ENCODE results near the gene CTBP2. TPM values are rescaled to one million over a fixed set of nuclear protein-coding genes. Genes with fewer than 3 reads are reported as not detected.

The CTBP2 gene
- total and polyA plus RNA-seq, 2 of the 13 experiments (the other 11 are each of a cell fraction or from before 2014, with no cell fraction given): 0.08 TPM; not detected in 1

DNA sequence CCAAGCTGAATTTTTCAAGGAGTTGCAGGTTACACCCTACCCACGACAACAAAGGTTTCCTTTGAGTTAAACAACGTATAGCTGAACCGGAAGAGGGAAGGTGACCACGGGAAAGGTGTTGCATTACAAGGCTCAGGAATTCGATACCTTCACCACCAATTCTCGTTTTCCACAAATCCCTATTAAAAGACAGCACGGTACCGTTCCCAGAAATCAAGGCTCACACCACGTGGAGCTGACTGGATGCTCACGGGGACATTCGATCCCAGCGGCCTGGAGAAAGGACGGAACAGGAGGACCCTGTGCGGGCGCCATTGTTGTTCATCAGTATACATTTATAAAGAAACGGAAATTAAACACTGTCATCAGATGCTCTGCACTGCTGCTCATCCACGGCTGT is 56.4 kb downstream of the CTBP2 start:
- H3K9ac ChIP-seq (ENCODE audit: insufficient read depth, low read depth, low read length): no peak overlapping the region
- H3K79me2 ChIP-seq (ENCODE audit: insufficient read depth, low read length): no peaks in the 10 kb centered on the region
- FAIRE-seq: no peak
- H3K4me1 ChIP-seq (ENCODE audit: insufficient read depth, low read length): 0 out of 2 replicates have a peak, but pooled peaks cover 12% of the 10 kb centered on the region
- peaks cover 13% of the 10 kb centered on the region; the same call in 1 of the 2 replicates for H3K9me3 ChIP-seq (ENCODE audit: low read length)
- WGBS (ENCODE audit: low lambda C conversion rate): 46% methylated on average over 17 of the region's 17 CpGs
- ChIA-PET POLR2A (no interaction called here), CTCF (ENCODE audit: low intra/inter-chr PET ratio, low total read pairs) (no interaction called here)
- no peak overlapping the region for H3K4me2 ChIP-seq (ENCODE audit: low read depth, low read length)
- intact Hi-C loops (cut with micrococcal nuclease; ENCODE audit: unreplicated experiment): no loop called here
- TF ChIP-seq MBD4 (IDR thresholded peaks at IDR 0.05; ENCODE audit: borderline replicate concordance, low read length) (no peak), KDM3A (CRISPR knock-in tag; IDR thresholded peaks at IDR 0.05; ENCODE audit: low read depth) (no peak), ZNF549 (CRISPR knock-in tag; IDR thresholded peaks at IDR 0.05) (no peak), ZNF382 (CRISPR knock-in tag; IDR thresholded peaks at IDR 0.05; ENCODE audit: borderline replicate concordance) (no peak), ZNF780A (CRISPR knock-in tag; IDR thresholded peaks at IDR 0.05) (no peak), RAD51 (IDR thresholded peaks at IDR 0.05; ENCODE audit: borderline replicate concordance) (no peak)
- TF ChIP-seq, protein P1, sequence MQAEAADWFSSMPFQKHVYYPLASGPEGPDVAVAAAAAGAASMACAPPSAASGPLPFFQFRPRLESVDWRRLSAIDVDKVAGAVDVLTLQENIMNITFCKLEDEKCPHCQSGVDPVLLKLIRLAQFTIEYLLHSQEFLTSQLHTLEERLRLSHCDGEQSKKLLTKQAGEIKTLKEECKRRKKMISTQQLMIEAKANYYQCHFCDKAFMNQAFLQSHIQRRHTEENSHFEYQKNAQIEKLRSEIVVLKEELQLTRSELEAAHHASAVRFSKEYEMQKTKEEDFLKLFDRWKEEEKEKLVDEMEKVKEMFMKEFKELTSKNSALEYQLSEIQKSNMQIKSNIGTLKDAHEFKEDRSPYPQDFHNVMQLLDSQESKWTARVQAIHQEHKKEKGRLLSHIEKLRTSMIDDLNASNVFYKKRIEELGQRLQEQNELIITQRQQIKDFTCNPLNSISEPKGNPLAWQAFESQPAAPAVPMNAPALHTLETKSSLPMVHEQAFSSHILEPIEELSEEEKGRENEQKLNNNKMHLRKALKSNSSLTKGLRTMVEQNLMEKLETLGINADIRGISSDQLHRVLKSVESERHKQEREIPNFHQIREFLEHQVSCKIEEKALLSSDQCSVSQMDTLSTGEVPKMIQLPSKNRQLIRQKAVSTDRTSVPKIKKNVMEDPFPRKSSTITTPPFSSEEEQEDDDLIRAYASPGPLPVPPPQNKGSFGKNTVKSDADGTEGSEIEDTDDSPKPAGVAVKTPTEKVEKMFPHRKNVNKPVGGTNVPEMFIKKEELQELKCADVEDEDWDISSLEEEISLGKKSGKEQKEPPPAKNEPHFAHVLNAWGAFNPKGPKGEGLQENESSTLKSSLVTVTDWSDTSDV (CRISPR knock-in tag; IDR thresholded peaks at IDR 0.05): no peak
- peaks cover 2 to 29% of the 10 kb centered on the region in 2 experiments; a peak in 4 of 5 replicates for H3K27me3 ChIP-seq (ENCODE audit: control insufficient read depth in 1 of 2, insufficient read depth in 2 of 2, low read length in 2 of 2)
- DNase-seq (ENCODE audit: low spot score): no peak
- no peak overlapping the region for H3K4me3 ChIP-seq (replicated peaks in 1 of 3; ENCODE audit: insufficient read depth in 1 of 3, low read depth in 2 of 3, low read length in 3 of 3)
- no peak overlapping the region for H3K27ac ChIP-seq (ENCODE audit: extremely low read length, insufficient read depth, low read length)
- H2AFZ ChIP-seq (ENCODE audit: low read length): no peak overlapping the region
- no peaks in the 10 kb centered on the region for H4K20me1 ChIP-seq (ENCODE audit: insufficient read depth, low read length)
- ATAC-seq: no peak
- no peaks in the 10 kb centered on the region for H3K36me3 ChIP-seq (replicated peaks in 1 of 2; ENCODE audit: control insufficient read depth in 1 of 2, insufficient read depth in 2 of 2, low read length in 2 of 2)
- no TSS peak for BruUV-seq (replicated peaks)
- in situ Hi-C loops (cut with HindIII; ENCODE audit: extremely low pct_ligation_motif_present, low pct_unique_long_range_greater_than_20kb): no loop called here

All from HepG2 (cell line).